H9 (cell line): ENCODE data around the gene PIK3C3. TPM values are rescaled to one million over a fixed set of nuclear protein-coding genes. Genes with fewer than 3 reads are reported as not detected.

Source experiments
- DNase-seq: peaks from one replicate; pipeline ENCODE4 v3.0.0-alpha.2; 2017
- H2AFZ ChIP-seq: one replicate; pipeline ENCODE4 v1.6.1; 2013; ENCODE audit warnings: mild to moderate bottlenecking, low read length, control low read depth, moderate library complexity
- H2AK5ac ChIP-seq: 2 replicates; pipeline ENCODE4 v1.6.1; 2013; ENCODE audit warnings: low read length, control low read depth, mixed read lengths; ENCODE audit not compliant: insufficient read length
- H2BK120ac ChIP-seq: one replicate; pipeline ENCODE4 v1.6.1; 2013; ENCODE audit warnings: low read depth, mild to moderate bottlenecking, low read length, control low read depth, inconsistent platforms; ENCODE audit not compliant: poor library complexity, severe bottlenecking
- H2BK12ac ChIP-seq: 2 replicates; pipeline ENCODE4 v1.6.1; 2013; ENCODE audit warnings: low read length, control low read depth, mixed read lengths, low read depth; ENCODE audit not compliant: insufficient read length
- H2BK15ac ChIP-seq: 2 replicates; pipeline ENCODE4 v1.6.1; 2013; ENCODE audit warnings: low read depth, low read length, control low read depth
- H2BK20ac ChIP-seq: one replicate; pipeline ENCODE4 v1.6.1; 2013; ENCODE audit warnings: low read depth, mild to moderate bottlenecking, low read length, control low read depth, inconsistent platforms; ENCODE audit not compliant: poor library complexity, severe bottlenecking
- H2BK5ac ChIP-seq: 2 replicates; pipeline ENCODE4 v1.6.1; 2013; ENCODE audit warnings: low read length, control low read depth, mixed read lengths; ENCODE audit not compliant: insufficient read length
- H3K14ac ChIP-seq: 2 replicates; pipeline ENCODE4 v1.6.1; 2013; ENCODE audit warnings: low read length, control low read depth; ENCODE audit not compliant: insufficient read depth
- H3K18ac ChIP-seq: 2 replicates; pipeline ENCODE4 v1.6.1; 2013; ENCODE audit warnings: low read depth, mild to moderate bottlenecking, mixed read lengths, low read length, control low read depth; ENCODE audit not compliant: insufficient read length
- H3K23ac ChIP-seq: 2 replicates; pipeline ENCODE4 v1.6.1; 2013; ENCODE audit warnings: low read length, control low read depth, mixed read lengths, low read depth; ENCODE audit not compliant: insufficient read length
- H3K23me2 ChIP-seq: 2 replicates; pipeline ENCODE4 v1.6.1; 2013; ENCODE audit warnings: low read depth, mild to moderate bottlenecking, mixed read lengths, low read length, control low read depth; ENCODE audit not compliant: insufficient read length, poor library complexity, severe bottlenecking
- H3K27ac ChIP-seq: 2 replicates; pipeline ENCODE4 v1.5.1; 2013; ENCODE audit warnings: low read length, control low read depth, mixed read lengths, low read depth; ENCODE audit not compliant: insufficient read length
- H3K27me3 ChIP-seq: 2 replicates; pipeline ENCODE4 v1.6.1; 2013; ENCODE audit warnings: low read length, control low read depth, inconsistent platforms; ENCODE audit not compliant: insufficient read depth
- H3K4ac ChIP-seq: 2 replicates; pipeline ENCODE4 v1.6.1; 2013; ENCODE audit warnings: low read depth, mild to moderate bottlenecking, control low read depth, inconsistent platforms, low read length, moderate library complexity
- H3K4me1 ChIP-seq: 2 replicates; pipeline ENCODE4 v1.6.1; 2013; ENCODE audit warnings: low read length, control low read depth, inconsistent platforms; ENCODE audit not compliant: insufficient read depth
- H3K4me2 ChIP-seq: 2 replicates; pipeline ENCODE4 v1.6.1; 2013; ENCODE audit warnings: low read length, control low read depth, mixed read lengths; ENCODE audit not compliant: insufficient read length, insufficient read depth
- H3K56ac ChIP-seq: 2 replicates; pipeline ENCODE4 v1.6.1; 2013; ENCODE audit warnings: low read depth, mild to moderate bottlenecking, mixed read lengths, low read length, control low read depth; ENCODE audit not compliant: insufficient read length
- H3K79me1 ChIP-seq: 2 replicates; pipeline ENCODE4 v1.6.1; 2013; ENCODE audit warnings: low read depth, mild to moderate bottlenecking, moderate library complexity, low read length, control low read depth, inconsistent platforms; ENCODE audit not compliant: insufficient read depth, poor library complexity, severe bottlenecking
- H3K79me2 ChIP-seq: 2 replicates; pipeline ENCODE4 v1.6.1; 2013; ENCODE audit warnings: low read length, control low read depth, inconsistent platforms; ENCODE audit not compliant: insufficient read depth
- H3K9ac ChIP-seq: 2 replicates; pipeline ENCODE4 v1.6.1; 2013; ENCODE audit warnings: low read length, control low read depth, mixed read lengths; ENCODE audit not compliant: insufficient read length; ENCODE audit errors: extremely low read depth
- H3K9me3 ChIP-seq: one replicate; pipeline ENCODE4 v1.6.1; 2013; ENCODE audit warnings: low read depth, low read length, inconsistent platforms; ENCODE audit not compliant: control insufficient read depth
- H3T11ph ChIP-seq: one replicate; pipeline ENCODE4 v1.6.1; 2013; ENCODE audit warnings: mild to moderate bottlenecking, low read length, control low read depth, inconsistent platforms
- H4K20me1 ChIP-seq: one replicate; pipeline ENCODE4 v1.6.1; 2013; ENCODE audit not compliant: control insufficient read depth, insufficient read length, insufficient read depth
- H4K5ac ChIP-seq: 2 replicates; pipeline ENCODE4 v1.6.1; 2013; ENCODE audit warnings: low read depth, mild to moderate bottlenecking, mixed read lengths, low read length, control low read depth; ENCODE audit not compliant: insufficient read length
- H4K8ac ChIP-seq: replicated peaks from 2 replicates; pipeline ENCODE4 v1.6.1; 2013; ENCODE audit warnings: low read length, control low read depth, mixed read lengths, low read depth; ENCODE audit not compliant: insufficient read length
- H4K91ac ChIP-seq: 2 replicates; pipeline ENCODE4 v1.6.1; 2013; ENCODE audit warnings: low read depth, mild to moderate bottlenecking, moderate library complexity, mixed read lengths, low read length, control low read depth; ENCODE audit not compliant: insufficient read length
- H3K27ac Mint-ChIP-seq, 3 experiments: 2 replicates in 2 of 3; 3 replicates in 1 of 3; pipeline ENCODE4 v1.8.0; 2020 to 2021; ENCODE audit warnings: mixed read lengths in 3 of 3, mild to moderate bottlenecking in 1 of 3, moderate library complexity in 1 of 3
- H3K27me3 Mint-ChIP-seq: 2 replicates; pipeline ENCODE4 v1.8.0; 2021; ENCODE audit warnings: low read depth, mild to moderate bottlenecking, moderate library complexity, mixed read lengths
- H3K36me3 Mint-ChIP-seq, 3 experiments: 2 replicates in 2 of 3; 3 replicates in 1 of 3; pipeline ENCODE4 v1.8.0; 2020 to 2021; ENCODE audit warnings: low read depth in 3 of 3, mixed read lengths in 3 of 3; ENCODE audit not compliant: insufficient read depth in 1 of 3
- H3K4me1 Mint-ChIP-seq, 2 experiments: 2 replicates each; pipeline ENCODE4 v1.8.0; 2020; ENCODE audit warnings: mixed read lengths in 2 of 2
- H3K4me3 Mint-ChIP-seq, 2 experiments: 2 replicates in 1 of 2; 3 replicates in 1 of 2; pipeline ENCODE4 v1.8.0; 2020 to 2021; ENCODE audit warnings: mild to moderate bottlenecking in 2 of 2, mixed read lengths in 2 of 2, moderate library complexity in 1 of 2
- H3K9me3 Mint-ChIP-seq, 2 experiments: 2 replicates in 1 of 2; 3 replicates in 1 of 2; pipeline ENCODE4 v1.8.0; 2020; ENCODE audit warnings: mild to moderate bottlenecking in 2 of 2, mixed read lengths in 2 of 2, moderate library complexity in 1 of 2
- WGBS: extraction: QIAGEN DNeasy Blood & Tissue Kit; methylation state at CpG from one replicate; pipeline ENCODE4 v1.1.7; 2013; ENCODE audit warnings: missing lambda C conversion rate, low lambda C conversion rate, mixed read lengths; ENCODE audit not compliant: insufficient read length; ENCODE audit errors: extremely low coverage; 5-methylcytosine and 5-hydroxymethylcytosine counted together
- total RNA-seq: library from RNA; stranded (reverse); gene quantifications from 2 replicates; pipeline ENCODE4 v1.2.1, GENCODE V29; 2021
- TF ChIP-seq, protein P1 (sequence below): fragments of 200-600 bp; sonication (generic); conservative IDR thresholded peaks from 3 replicates; pipeline ENCODE4 v1.8.0; 2021; ENCODE audit warnings: antibody characterized with exemption, mild to moderate bottlenecking

The PIK3C3 gene
- total RNA-seq, 1 experiment from 2014 or later: 48.8 TPM

DNA sequence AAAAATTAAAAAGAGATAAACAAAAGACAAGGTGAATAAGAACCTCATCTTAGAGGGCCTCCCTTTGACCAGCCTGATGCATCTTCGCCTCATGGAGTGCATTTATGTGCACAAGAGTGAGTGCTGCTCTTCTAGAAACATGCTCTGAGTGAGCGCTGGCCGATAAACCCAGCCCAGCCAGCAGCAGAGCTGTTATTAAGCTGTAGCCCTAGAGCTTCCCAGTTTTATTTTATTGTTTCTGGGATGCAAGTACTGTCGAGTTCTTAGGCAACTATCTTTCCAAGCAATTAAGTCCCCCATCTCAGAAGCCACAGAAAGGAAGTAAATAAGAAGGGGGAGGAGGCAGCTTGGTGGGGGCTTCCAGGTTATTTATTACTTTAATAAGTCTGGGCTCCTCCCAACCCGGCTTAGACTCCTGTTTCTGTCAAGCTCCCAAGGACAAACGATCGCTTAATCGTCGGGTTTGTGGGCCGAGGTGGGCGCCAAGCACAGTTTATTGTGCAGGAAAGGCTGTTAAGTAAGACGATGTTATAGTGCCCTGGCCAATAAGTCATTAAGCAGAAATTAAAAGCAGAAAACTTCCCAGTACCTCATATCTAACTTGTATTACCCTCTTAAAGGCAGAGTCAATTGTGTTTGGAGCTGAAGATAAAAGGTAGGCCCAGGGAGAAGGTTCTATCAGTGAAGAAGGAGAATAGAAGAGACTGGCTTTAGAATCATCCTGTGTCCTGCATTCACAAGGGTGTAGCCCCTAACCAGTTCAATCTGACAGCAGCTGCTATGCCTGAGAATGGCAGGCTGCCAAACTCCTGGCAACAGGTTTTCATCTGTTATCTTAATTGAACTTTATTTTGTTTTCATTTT, 176.3 kb downstream of the PIK3C3 start:
- H3K27ac ChIP-seq: no peak overlapping the region
- H3K36me3 Mint-ChIP-seq: no peaks in the 10 kb centered on the region
- no peaks in the 10 kb centered on the region; the same call in 1 of the 2 replicates for H3K27me3 ChIP-seq
- H3K27ac Mint-ChIP-seq: no peak overlapping the region; a peak in 2 of 7 replicates
- no peak overlapping the region for H3K14ac ChIP-seq
- H3T11ph ChIP-seq: no peak overlapping the region
- no peak overlapping the region for H2BK20ac ChIP-seq
- TF ChIP-seq, protein P1, sequence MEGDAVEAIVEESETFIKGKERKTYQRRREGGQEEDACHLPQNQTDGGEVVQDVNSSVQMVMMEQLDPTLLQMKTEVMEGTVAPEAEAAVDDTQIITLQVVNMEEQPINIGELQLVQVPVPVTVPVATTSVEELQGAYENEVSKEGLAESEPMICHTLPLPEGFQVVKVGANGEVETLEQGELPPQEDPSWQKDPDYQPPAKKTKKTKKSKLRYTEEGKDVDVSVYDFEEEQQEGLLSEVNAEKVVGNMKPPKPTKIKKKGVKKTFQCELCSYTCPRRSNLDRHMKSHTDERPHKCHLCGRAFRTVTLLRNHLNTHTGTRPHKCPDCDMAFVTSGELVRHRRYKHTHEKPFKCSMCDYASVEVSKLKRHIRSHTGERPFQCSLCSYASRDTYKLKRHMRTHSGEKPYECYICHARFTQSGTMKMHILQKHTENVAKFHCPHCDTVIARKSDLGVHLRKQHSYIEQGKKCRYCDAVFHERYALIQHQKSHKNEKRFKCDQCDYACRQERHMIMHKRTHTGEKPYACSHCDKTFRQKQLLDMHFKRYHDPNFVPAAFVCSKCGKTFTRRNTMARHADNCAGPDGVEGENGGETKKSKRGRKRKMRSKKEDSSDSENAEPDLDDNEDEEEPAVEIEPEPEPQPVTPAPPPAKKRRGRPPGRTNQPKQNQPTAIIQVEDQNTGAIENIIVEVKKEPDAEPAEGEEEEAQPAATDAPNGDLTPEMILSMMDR: no peak
- H3K9me3 ChIP-seq: no peaks in the 10 kb centered on the region
- H3K9ac ChIP-seq: no peak overlapping the region
- WGBS: no CpG with 5 or more reads among the region's 12 CpGs
- no peak overlapping the region for H4K91ac ChIP-seq
- no peak overlapping the region for H2AK5ac ChIP-seq
- DNase-seq: no peak
- no peaks in the 10 kb centered on the region for H3K23me2 ChIP-seq
- no peaks in the 10 kb centered on the region for H3K4me1 ChIP-seq
- no peaks in the 10 kb centered on the region for H4K20me1 ChIP-seq
- H3K18ac ChIP-seq: no peak overlapping the region
- H3K4ac ChIP-seq: no peak overlapping the region
- no peak overlapping the region for H3K23ac ChIP-seq
- H4K8ac ChIP-seq: no peak overlapping the region
- H3K4me2 ChIP-seq: no peak overlapping the region
- no peak overlapping the region for H2BK120ac ChIP-seq
- H3K4me1 Mint-ChIP-seq: no peaks in the 10 kb centered on the region
- no peak overlapping the region for H2BK12ac ChIP-seq
- no peak overlapping the region for H3K56ac ChIP-seq
- no peak overlapping the region for H2BK5ac ChIP-seq
- no peaks in the 10 kb centered on the region for H3K79me2 ChIP-seq
- no peaks in the 10 kb centered on the region; the same call in 1 of the 2 replicates for H3K27me3 Mint-ChIP-seq
- H3K9me3 Mint-ChIP-seq: peaks cover 0 to 3% of the 10 kb centered on the region in 2 experiments; a peak in 1 of 5 replicates
- H3K79me1 ChIP-seq: no peaks in the 10 kb centered on the region
- no peak overlapping the region for H3K4me3 Mint-ChIP-seq
- H4K5ac ChIP-seq: no peak overlapping the region
- no peak overlapping the region for H2BK15ac ChIP-seq
- H2AFZ ChIP-seq: no peak overlapping the region
